Activated B cell treated with CpG ODN at 0.5 μM for 24 hours (primary cell): ENCODE measurements around the gene TMEM14C. TPM values are rescaled to one million over a fixed set of nuclear protein-coding genes. Genes with fewer than 3 reads are reported as not detected.
A peak's percentile ranks its signal among the peaks of the same experiment; 100 is the strongest.

Experiments
- ATAC-seq: fragments of 200-7000 bp; cut with Tn5 transposase; one replicate; pipeline ENCODE4 v1.10.0; 2021; ENCODE audit warnings: low read depth, mild to moderate bottlenecking, moderate library complexity
- CTCF ChIA-PET: fragments of 350-600 bp; sonication (Branson Sonifier 250); formaldehyde crosslinking; loops from one replicate; lab custom pipeline; 2021; ENCODE audit warnings: antibody characterized with exemption; lab: Charles Lee
- POLR2A ChIA-PET: fragments of 350-600 bp; sonication (Branson Sonifier 250); formaldehyde crosslinking; loops from one replicate; lab custom pipeline; 2021; ENCODE audit warnings: antibody characterized with exemption; lab: Charles Lee
- DNase-seq: peaks from one replicate; pipeline ENCODE4 v3.0.0; 2022
- H3K27ac Mint-ChIP-seq: one replicate; pipeline ENCODE4 v1.8.0; 2020; ENCODE audit warnings: mixed read lengths
- H3K27me3 Mint-ChIP-seq: one replicate; pipeline ENCODE4 v1.8.0; 2021; ENCODE audit warnings: mixed read lengths
- H3K36me3 Mint-ChIP-seq: one replicate; pipeline ENCODE4 v1.8.0; 2021; ENCODE audit warnings: low read depth, mixed read lengths
- H3K4me1 Mint-ChIP-seq: one replicate; pipeline ENCODE4 v1.8.0; 2021; ENCODE audit warnings: mixed read lengths
- H3K4me3 Mint-ChIP-seq: one replicate; pipeline ENCODE4 v1.8.0; 2020; ENCODE audit warnings: mild to moderate bottlenecking, mixed read lengths
- H3K9me3 Mint-ChIP-seq: one replicate; pipeline ENCODE4 v1.8.0; 2020; ENCODE audit warnings: mixed read lengths
- CTCF ChIP-seq: fragments of 200-600 bp; IDR thresholded peaks from one replicate; pipeline ENCODE4 v1.8.0; 2022; ENCODE audit warnings: antibody characterized with exemption, mild to moderate bottlenecking
- intact Hi-C: fragments of 100-400 bp; cut with micrococcal nuclease; formaldehyde crosslinking; loops from one replicate; pipeline ENCODE4 v1.15.1; 2024
- total RNA-seq: library from RNA; stranded (reverse); gene quantifications from 2 replicates; pipeline ENCODE4 v1.2.3, GENCODE V29; 2022

The TMEM14C gene
- total RNA-seq, 1 donor from 2014 or later: 23.1 TPM

- Mint-ChIP-seq H3K27me3 (no peaks in the 10 kb centered on the region), H3K36me3 (peaks cover 26% of the 10 kb centered on the region), H3K27ac (no peak overlapping the region), H3K9me3 (no peaks in the 10 kb centered on the region), H3K4me3 (peak overlapping the region; percentile 99), H3K4me1 (peaks cover 29% of the 10 kb centered on the region)
- DNase-seq (no peak), ATAC-seq (no peak)
- ChIA-PET CTCF (no interaction called here), POLR2A (interaction anchor here (2.4 to 2.9 kb wide), 2 partner anchors 29 to 163 kb away, joined by 38 to 75 read pairs; partner anchors contain the start of gene TMEM14C)
- intact Hi-C loops: no loop called here
- TF ChIP-seq CTCF: no peak
Observed at GRCh38 chr6:10692965-10693538, 29.8 kb upstream of the TMEM14C start.

DNA sequence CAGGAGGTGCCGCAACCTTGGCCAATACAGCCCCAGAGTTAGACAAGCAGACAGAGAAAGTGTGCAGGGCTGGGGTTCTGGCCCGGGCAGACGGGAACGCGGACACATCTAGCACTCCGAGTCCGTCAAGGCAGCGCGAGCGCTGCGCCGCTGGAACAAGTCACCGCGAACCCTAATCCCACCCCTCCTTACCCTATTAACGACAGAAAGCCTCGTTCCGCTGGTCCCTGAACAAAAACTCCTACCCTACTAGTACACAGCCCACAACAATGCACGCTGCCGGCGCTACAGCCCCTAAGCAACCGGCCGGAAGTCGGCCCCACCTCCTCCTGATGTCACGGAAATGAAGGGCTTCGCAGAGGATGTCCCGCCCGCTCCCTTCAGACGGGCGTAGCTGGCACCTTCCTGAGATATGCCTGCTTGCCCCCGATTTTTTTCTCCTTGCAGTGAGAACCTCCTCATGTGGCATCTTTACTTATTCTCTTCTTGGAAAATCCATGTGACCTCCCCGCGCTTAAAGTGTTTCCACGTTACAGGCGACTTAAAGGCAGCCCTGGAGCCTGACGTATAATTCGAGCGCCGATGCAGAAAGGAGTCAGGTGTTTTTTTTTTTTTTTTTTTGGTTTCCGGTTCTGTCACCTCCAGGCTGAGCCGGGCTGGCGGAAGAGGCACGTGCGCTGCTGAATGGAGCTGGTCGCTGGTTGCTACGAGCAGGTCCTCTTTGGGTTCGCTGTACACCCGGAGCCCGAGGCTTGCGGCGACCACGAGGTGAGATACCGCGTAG is 28.4 kb upstream of the TMEM14C start, which contains the start of the genes C6orf52 and PAK1IP1:
TSS of gene C6orf52 (minus strand) at position 315 of the 784 bp plus-strand sequence. CDS start 7,066 bp downstream, outside the sequence.
TSS of gene PAK1IP1 (plus strand) at position 671 of the 784 bp plus-strand sequence. CDS start at position 685, 14 bp downstream.
- H3K27ac Mint-ChIP-seq: peak within 1 kb of the TSS; percentile 100
- H3K27me3 Mint-ChIP-seq: no peaks in the 10 kb centered on the region
- intact Hi-C loops: loop anchor here (1.0 to 2.0 kb wide), 10 partner anchors 29 to 399 kb away; partner anchors contain the start of genes MAK, SMIM13, TMEM14B and TMEM14C
- peaks cover 41% of the 10 kb centered on the region for H3K36me3 Mint-ChIP-seq
- DNase-seq (peak; percentile 84), ATAC-seq (peak; percentile 94)
- CTCF ChIA-PET: interaction anchor here (0.7 to 2.9 kb wide), 6 partner anchors 51 to 375 kb away, joined by 3 to 11 read pairs (median 4); no protein-coding TSS in a partner anchor
- POLR2A ChIA-PET: interaction anchor here (0.6 to 2.9 kb wide), 28 partner anchors 16 to 1912 kb away, joined by 3 to 75 read pairs (median 4); partner anchors contain the start of genes MAK, SMIM13, TMEM14B and TMEM14C
- H3K9me3 Mint-ChIP-seq: no peaks in the 10 kb centered on the region
- H3K4me1 Mint-ChIP-seq: peaks cover 29% of the 10 kb centered on the region
- H3K4me3 Mint-ChIP-seq: peak within 1 kb of the TSS; percentile 99
- TF ChIP-seq CTCF: no peak

DNA sequence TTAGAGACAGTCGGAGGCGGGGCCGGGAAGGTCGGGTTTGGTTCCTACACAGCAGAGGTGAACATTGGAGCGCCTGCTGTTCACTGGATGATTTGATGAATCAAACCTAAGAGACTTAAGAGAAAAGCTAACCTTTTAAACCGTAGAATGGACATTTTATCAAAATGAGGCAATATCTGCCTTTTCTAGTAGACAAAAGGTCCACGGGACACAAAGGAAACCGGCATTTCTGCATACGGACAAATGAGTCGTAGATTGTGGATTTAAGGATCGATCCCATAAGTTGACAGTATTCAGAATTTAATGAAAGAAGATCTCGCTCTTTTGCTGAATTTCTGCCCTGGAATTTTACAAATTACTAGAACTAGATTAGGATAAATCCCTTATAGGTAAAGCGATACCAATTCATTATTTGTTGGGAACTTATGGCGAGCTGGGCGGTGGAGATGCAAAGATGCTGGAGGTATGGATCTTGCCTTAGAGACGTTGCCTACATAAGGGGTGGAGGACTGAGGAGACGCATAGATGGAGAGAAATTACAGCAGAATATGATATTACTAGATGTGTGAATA is 27.7 kb upstream of the TMEM14C start:
- peak overlapping the region; percentile 100 for H3K27ac Mint-ChIP-seq
- intact Hi-C loops: loop anchor here (2.0 kb wide), 2 partner anchors 52 to 106 kb away; no protein-coding TSS in a partner anchor
- ATAC-seq: no peak
- no peak for DNase-seq
- peaks cover 29% of the 10 kb centered on the region for H3K4me1 Mint-ChIP-seq
- ChIA-PET POLR2A (interaction anchor here (0.6 to 2.9 kb wide), 25 partner anchors 15 to 1911 kb away, joined by 3 to 75 read pairs (median 4); partner anchors contain the start of genes MAK, SMIM13, TMEM14B and TMEM14C), CTCF (interaction anchor here (0.7 to 2.9 kb wide), 6 partner anchors 52 to 374 kb away, joined by 3 to 11 read pairs (median 4); no protein-coding TSS in a partner anchor)
- TF ChIP-seq CTCF: no peak
- peak overlapping the region; percentile 99 for H3K4me3 Mint-ChIP-seq
- H3K27me3 Mint-ChIP-seq: no peaks in the 10 kb centered on the region
- peaks cover 44% of the 10 kb centered on the region for H3K36me3 Mint-ChIP-seq
- H3K9me3 Mint-ChIP-seq: no peaks in the 10 kb centered on the region

DNA sequence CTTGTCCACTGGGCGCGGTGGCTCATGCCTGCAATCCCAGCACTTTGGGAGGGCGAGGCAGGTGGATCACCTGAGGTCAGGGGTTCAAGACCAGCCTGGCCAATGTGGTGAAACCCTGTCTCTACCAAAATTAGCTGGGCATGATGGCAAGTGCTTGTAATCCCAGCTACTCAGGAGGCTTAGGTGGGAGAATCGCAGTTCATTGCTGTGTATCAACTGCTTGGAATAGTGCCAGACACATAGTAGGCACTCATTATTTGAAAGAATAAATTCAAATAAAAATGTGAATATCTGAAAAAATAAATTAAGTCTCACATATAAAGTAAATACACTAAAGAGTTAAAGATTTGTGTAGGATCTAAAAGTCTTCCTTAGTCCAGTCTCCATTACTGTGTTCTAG is 26.2 kb upstream of the TMEM14C start:
- ChIA-PET POLR2A (no interaction called here), CTCF (interaction anchor here (2.9 kb wide), 1 partner anchor 186 kb away, joined by 11 read pairs; no protein-coding TSS in a partner anchor)
- ATAC-seq: no peak
- Mint-ChIP-seq H3K4me3 (peak overlapping the region; percentile 56), H3K36me3 (peaks cover 59% of the 10 kb centered on the region), H3K27me3 (no peaks in the 10 kb centered on the region), H3K27ac (no peak overlapping the region), H3K4me1 (peaks cover 29% of the 10 kb centered on the region), H3K9me3 (no peaks in the 10 kb centered on the region)
- DNase-seq: no peak
- no peak for TF ChIP-seq CTCF
- intact Hi-C loops: no loop called here
